Gastrocnemius medialis (tissue), 4 donors: ENCODE measurements around the gene NFILZ.
"Not testable (repeated sequence)": the region's sequence is repeated elsewhere in the genome, so short reads cannot be mapped to it uniquely, and the experiment has no call there.

ENCODE experiments used
- POLR2A ChIP-seq, 2 donors: fragments of 450-650 bp; IDR thresholded peaks; one replicate each; pipeline ENCODE4 v1.6.1; 2017; ENCODE audit warnings: antibody characterized with exemption in 2 of 2, mild to moderate bottlenecking in 2 of 2, moderate library complexity in 2 of 2
- TF ChIP-seq, protein P1 (sequence below), 5 experiments: fragments of 450-650 bp in 3 of 5; fragments of 200-600 bp in 2 of 5; sonication (generic) in 2 of 5; IDR thresholded peaks in 4 of 5; conservative IDR thresholded peaks in 1 of 5; 1 replicate in 4 of 5; 2 replicates in 1 of 5; pipeline ENCODE4 v1.5.1; 2016 to 2019; ENCODE audit warnings: antibody characterized with exemption in 5 of 5, mild to moderate bottlenecking in 3 of 5, moderate library complexity in 3 of 5

DNA sequence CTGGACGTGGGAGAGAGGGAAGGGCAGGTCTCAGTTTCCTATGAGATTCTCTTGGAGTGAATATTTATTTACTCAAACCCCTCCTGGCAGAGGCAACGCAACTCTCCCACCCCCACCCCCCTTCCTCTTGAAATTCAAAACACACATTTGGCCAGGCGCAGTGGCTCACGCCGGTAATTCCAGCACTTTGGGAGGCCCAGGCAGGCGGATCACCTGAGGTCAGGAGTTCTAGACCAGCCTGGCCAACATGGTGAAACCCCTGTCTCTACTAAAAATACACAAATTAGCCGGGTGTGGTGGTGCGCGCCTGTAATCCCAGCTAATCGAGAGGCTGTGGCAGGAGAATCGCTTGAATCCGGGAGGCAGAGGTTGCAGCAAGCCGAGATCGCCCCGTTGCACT lies 13.1 kb upstream of the NFILZ start:
- TF ChIP-seq, protein P1, sequence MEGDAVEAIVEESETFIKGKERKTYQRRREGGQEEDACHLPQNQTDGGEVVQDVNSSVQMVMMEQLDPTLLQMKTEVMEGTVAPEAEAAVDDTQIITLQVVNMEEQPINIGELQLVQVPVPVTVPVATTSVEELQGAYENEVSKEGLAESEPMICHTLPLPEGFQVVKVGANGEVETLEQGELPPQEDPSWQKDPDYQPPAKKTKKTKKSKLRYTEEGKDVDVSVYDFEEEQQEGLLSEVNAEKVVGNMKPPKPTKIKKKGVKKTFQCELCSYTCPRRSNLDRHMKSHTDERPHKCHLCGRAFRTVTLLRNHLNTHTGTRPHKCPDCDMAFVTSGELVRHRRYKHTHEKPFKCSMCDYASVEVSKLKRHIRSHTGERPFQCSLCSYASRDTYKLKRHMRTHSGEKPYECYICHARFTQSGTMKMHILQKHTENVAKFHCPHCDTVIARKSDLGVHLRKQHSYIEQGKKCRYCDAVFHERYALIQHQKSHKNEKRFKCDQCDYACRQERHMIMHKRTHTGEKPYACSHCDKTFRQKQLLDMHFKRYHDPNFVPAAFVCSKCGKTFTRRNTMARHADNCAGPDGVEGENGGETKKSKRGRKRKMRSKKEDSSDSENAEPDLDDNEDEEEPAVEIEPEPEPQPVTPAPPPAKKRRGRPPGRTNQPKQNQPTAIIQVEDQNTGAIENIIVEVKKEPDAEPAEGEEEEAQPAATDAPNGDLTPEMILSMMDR (IDR thresholded peaks at IDR 0.05 in 4 of 5, conservative IDR thresholded peaks at IDR 0.05 in 1 of 5), result not testable (repeated sequence)
- not testable (repeated sequence) for TF ChIP-seq POLR2A (IDR thresholded peaks at IDR 0.05)
